Measurements from ENCODE around the gene NCEH1. TPM values are rescaled to one million over a fixed set of nuclear protein-coding genes. Genes with fewer than 3 reads are reported as not detected.

The NCEH1 gene
- total and polyA plus RNA-seq, 2 of the 13 experiments (the other 11 are each of a cell fraction or from before 2014, with no cell fraction given), result 12.9 to 21.4 TPM

- Histone ChIP-seq H2AFZ (ENCODE audit: low read length) (no peak overlapping the region), H3K4me1 (ENCODE audit: insufficient read depth, low read length) (no peaks in the 10 kb centered on the region), H3K4me3 (replicated peaks in 1 of 3; ENCODE audit: insufficient read depth in 1 of 3, low read depth in 2 of 3, low read length in 3 of 3) (no peak overlapping the region), H3K4me2 (ENCODE audit: low read depth, low read length) (no peak overlapping the region), H3K9me3 (ENCODE audit: low read length) (no peaks in the 10 kb centered on the region), H3K27ac (ENCODE audit: extremely low read length, insufficient read depth, low read length) (no peak overlapping the region), H3K9ac (ENCODE audit: insufficient read depth, low read depth, low read length) (no peak overlapping the region), H3K27me3 (ENCODE audit: control insufficient read depth in 1 of 2, insufficient read depth in 2 of 2, low read length in 2 of 2) (no peaks in the 10 kb centered on the region), H3K79me2 (ENCODE audit: insufficient read depth, low read length) (no peaks in the 10 kb centered on the region), H4K20me1 (ENCODE audit: insufficient read depth, low read length) (no peaks in the 10 kb centered on the region; the same call in 1 of the 2 replicates), H3K36me3 (replicated peaks in 1 of 2; ENCODE audit: control insufficient read depth in 1 of 2, insufficient read depth in 2 of 2, low read length in 2 of 2) (peaks cover 12 to 45% of the 10 kb centered on the region in 2 experiments)
- BruUV-seq (replicated peaks), result no TSS peak
- in situ Hi-C loops (cut with HindIII; ENCODE audit: extremely low pct_ligation_motif_present, low pct_unique_long_range_greater_than_20kb) (no loop called here), intact Hi-C loops (cut with micrococcal nuclease; ENCODE audit: unreplicated experiment) (no loop called here)
- WGBS (ENCODE audit: low lambda C conversion rate), result 81% methylated on average over 2 of the region's 3 CpGs
- TF ChIP-seq ZNF234 (CRISPR knock-in tag; conservative IDR thresholded peaks at IDR 0.05) (no peak), CREM (IDR thresholded peaks at IDR 0.05) (no peak), CREM (CRISPR knock-in tag; IDR thresholded peaks at IDR 0.05) (no peak), ZNF468 (CRISPR knock-in tag; IDR thresholded peaks at IDR 0.05) (no peak), ZNF253 (CRISPR knock-in tag; IDR thresholded peaks at IDR 0.05; ENCODE audit: borderline replicate concordance) (no peak), ZNF329 (CRISPR knock-in tag; IDR thresholded peaks at IDR 0.05; ENCODE audit: low read depth) (no peak), ZNF281 (CRISPR knock-in tag; IDR thresholded peaks at IDR 0.05; ENCODE audit: borderline replicate concordance) (no peak), TGIF2 (CRISPR knock-in tag; IDR thresholded peaks at IDR 0.05) (no peak), ZNF878 (CRISPR knock-in tag; IDR thresholded peaks at IDR 0.05) (no peak), MTA1 (CRISPR knock-in tag; IDR thresholded peaks at IDR 0.05; ENCODE audit: borderline replicate concordance) (no peak), MIER2 (CRISPR knock-in tag; IDR thresholded peaks at IDR 0.05) (no peak), ZBTB49 (CRISPR knock-in tag; IDR thresholded peaks at IDR 0.05; ENCODE audit: borderline replicate concordance) (no peak), ZNF460 (CRISPR knock-in tag; IDR thresholded peaks at IDR 0.05; ENCODE audit: borderline replicate concordance) (no peak), MIER3 (CRISPR knock-in tag; IDR thresholded peaks at IDR 0.05; ENCODE audit: borderline replicate concordance) (no peak), HOXA5 (CRISPR knock-in tag; IDR thresholded peaks at IDR 0.05) (no peak), ZC3H4 (CRISPR knock-in tag; IDR thresholded peaks at IDR 0.05; ENCODE audit: borderline replicate concordance) (no peak)
- ChIA-PET POLR2A (no interaction called here), CTCF (ENCODE audit: low intra/inter-chr PET ratio, low total read pairs) (no interaction called here)
- FAIRE-seq, result no peak
- no peak for ATAC-seq
- no peak for DNase-seq (ENCODE audit: low spot score)
These were observed 75.3 kb downstream of the NCEH1 start for GRCh38 chr3:172635588-172635987.
